Neural cell (in vitro differentiated cells): ENCODE measurements around the gene FRY.
"Not testable (repeated sequence)": the region's sequence is repeated elsewhere in the genome, so short reads cannot be mapped to it uniquely, and the experiment has no call there.

Experiments used
- CTCF ChIP-seq: fragments of 450-650 bp; IDR thresholded peaks from 2 replicates; pipeline ENCODE4 v1.5.1; 2014; ENCODE audit warnings: antibody characterized with exemption, mild to moderate bottlenecking, moderate library complexity; ENCODE audit not compliant: poor library complexity, severe bottlenecking
- EP300 ChIP-seq: fragments of 450-650 bp; conservative IDR thresholded peaks from 2 replicates; pipeline ENCODE4 v1.6.1; 2014; ENCODE audit warnings: antibody characterized with exemption, mild to moderate bottlenecking, moderate library complexity; ENCODE audit not compliant: poor library complexity, severe bottlenecking
- EZH2 ChIP-seq: fragments of 200-600, 300-800 bp; shearing (Covaris generic), sonication (generic); IDR thresholded peaks from 2 replicates; pipeline ENCODE4 v1.6.1; 2014; ENCODE audit warnings: antibody characterized with exemption, low read length, borderline replicate concordance, mild to moderate bottlenecking; ENCODE audit not compliant: insufficient read depth, poor library complexity, severe bottlenecking
- POLR2AphosphoS5 ChIP-seq: IDR thresholded peaks from 2 replicates; pipeline ENCODE4 v1.6.1; 2012
- RAD21 ChIP-seq: fragments of 450-650 bp; conservative IDR thresholded peaks from 2 replicates; pipeline ENCODE4 v1.6.1; 2014; ENCODE audit warnings: antibody characterized with exemption, mild to moderate bottlenecking, moderate library complexity
- SMC3 ChIP-seq: fragments of 450-650 bp; conservative IDR thresholded peaks from 2 replicates; pipeline ENCODE4 v1.6.1; 2014; ENCODE audit warnings: antibody characterized with exemption, mild to moderate bottlenecking, moderate library complexity; ENCODE audit not compliant: poor library complexity

- TF ChIP-seq CTCF, EZH2, RAD21, EP300, POLR2AphosphoS5, SMC3: not testable (repeated sequence)
These were observed 47.2 kb upstream of the FRY start for GRCh38 chr13:31984388-31984787.
